GM23338 (cell line): ENCODE measurements around the gene SLC25A36. TPM values are rescaled to one million over a fixed set of nuclear protein-coding genes. Genes with fewer than 3 reads are reported as not detected.

Experiments used
- ATAC-seq: fragments of 200-7000 bp; cut with Tn5 transposase; 3 replicates; pipeline ENCODE4 v1.9.1; 2020
- DNase-seq: peaks from one replicate; pipeline ENCODE4 v3.0.0-alpha.2; 2015; ENCODE audit warnings: low spot score
- H2AFZ ChIP-seq: fragments of 200-600 bp; sonication (generic); 2 replicates; pipeline ENCODE4 v1.8.0; 2016; ENCODE audit warnings: antibody characterized with exemption, mild to moderate bottlenecking, moderate library complexity
- H3F3A ChIP-seq: fragments of 200-600 bp; sonication (generic); replicated peaks from 2 replicates; pipeline ENCODE4 v1.8.0; 2017; ENCODE audit warnings: antibody characterized with exemption, mixed run types, low read depth
- H3K27ac ChIP-seq: fragments of 200-600 bp; sonication (generic); 2 replicates; pipeline ENCODE4 v1.6.1; 2016; ENCODE audit warnings: low read depth
- H3K27me3 ChIP-seq: fragments of 200-600 bp; sonication (generic); 2 replicates; pipeline ENCODE4 v1.8.0; 2016; ENCODE audit warnings: mild to moderate bottlenecking, mixed run types, moderate library complexity; ENCODE audit not compliant: insufficient read depth
- H3K36me3 ChIP-seq: fragments of 200-600 bp; sonication (generic); 2 replicates; pipeline ENCODE4 v1.8.0; 2016; ENCODE audit warnings: mild to moderate bottlenecking; ENCODE audit not compliant: insufficient read depth
- H3K4me1 ChIP-seq: fragments of 200-600 bp; sonication (generic); 2 replicates; pipeline ENCODE4 v1.8.0; 2016; ENCODE audit warnings: mild to moderate bottlenecking, moderate library complexity; ENCODE audit not compliant: insufficient read depth
- H3K4me2 ChIP-seq: fragments of 200-600 bp; sonication (generic); 2 replicates; pipeline ENCODE4 v1.7.1; 2017; ENCODE audit warnings: mixed run types
- H3K4me3 ChIP-seq: fragments of 200-600 bp; sonication (generic); 2 replicates; pipeline ENCODE4 v1.6.1; 2016; ENCODE audit warnings: mixed run types
- H3K79me2 ChIP-seq: fragments of 200-600 bp; sonication (generic); replicated peaks from 2 replicates; pipeline ENCODE4 v1.8.0; 2017; ENCODE audit warnings: mild to moderate bottlenecking; ENCODE audit not compliant: insufficient read depth
- H3K9me2 ChIP-seq: fragments of 200-600 bp; sonication (generic); 2 replicates; pipeline ENCODE4 v1.8.0; 2017; ENCODE audit not compliant: insufficient read depth
- H4K20me1 ChIP-seq: fragments of 200-600 bp; sonication (generic); replicated peaks from 2 replicates; pipeline ENCODE4 v1.8.0; 2017; ENCODE audit warnings: mild to moderate bottlenecking; ENCODE audit not compliant: insufficient read depth
- H3K27ac Mint-ChIP-seq: 2 replicates; pipeline ENCODE4 v1.8.0; 2020; ENCODE audit warnings: inconsistent platforms, mild to moderate bottlenecking, moderate library complexity, mixed read lengths
- H3K27me3 Mint-ChIP-seq: 3 replicates; pipeline ENCODE4 v1.8.0; 2022; ENCODE audit warnings: low read depth, mild to moderate bottlenecking, moderate library complexity, mixed read lengths, inconsistent platforms; ENCODE audit not compliant: insufficient read depth, poor library complexity
- H3K36me3 Mint-ChIP-seq: 3 replicates; pipeline ENCODE4 v1.8.0; 2021; ENCODE audit warnings: low read depth, mild to moderate bottlenecking, inconsistent platforms, moderate library complexity, mixed read lengths
- H3K4me1 Mint-ChIP-seq: 3 replicates; pipeline ENCODE4 v1.8.0; 2020; ENCODE audit warnings: mild to moderate bottlenecking, inconsistent platforms, mixed read lengths
- H3K4me3 Mint-ChIP-seq: 3 replicates; pipeline ENCODE4 v1.8.0; 2021; ENCODE audit warnings: moderate library complexity, mild to moderate bottlenecking, inconsistent platforms, mixed read lengths
- H3K9me3 Mint-ChIP-seq: 3 replicates; pipeline ENCODE4 v1.8.0; 2020; ENCODE audit warnings: moderate library complexity, mild to moderate bottlenecking, inconsistent platforms, mixed read lengths
- CREB1 ChIP-seq: fragments of 250-450 bp; sonication (Bioruptor Pico); IDR thresholded peaks from 2 replicates; pipeline ENCODE4 v1.5.0; 2020; ENCODE audit warnings: low read depth, mild to moderate bottlenecking, moderate library complexity
- EZH2 ChIP-seq: fragments of 200-600 bp; sonication (generic); IDR thresholded peaks from one replicate; pipeline ENCODE4 v1.8.0; 2017; ENCODE audit warnings: antibody characterized with exemption, mild to moderate bottlenecking, low read depth; ENCODE audit not compliant: unreplicated experiment
- EZH2phosphoT487 ChIP-seq: fragments of 200-600 bp; sonication (generic); IDR thresholded peaks from one replicate; pipeline ENCODE4 v1.8.1; 2018; ENCODE audit warnings: antibody characterized with exemption; ENCODE audit not compliant: unreplicated experiment
- JUNB ChIP-seq: IDR thresholded peaks from one replicate; pipeline ENCODE4 v1.6.1; 2016; ENCODE audit warnings: antibody characterized with exemption; ENCODE audit not compliant: unreplicated experiment
- NANOG ChIP-seq: IDR thresholded peaks from 2 replicates; pipeline ENCODE4 v1.6.1; 2016; ENCODE audit warnings: antibody characterized with exemption, borderline replicate concordance
- REST ChIP-seq: IDR thresholded peaks from one replicate; pipeline ENCODE4 v1.6.1; 2018; ENCODE audit warnings: antibody characterized with exemption; ENCODE audit not compliant: unreplicated experiment
- STAT1 ChIP-seq: IDR thresholded peaks from one replicate; pipeline ENCODE4 v1.6.1; 2016; ENCODE audit warnings: antibody characterized with exemption; ENCODE audit not compliant: unreplicated experiment
- ZNF114 ChIP-seq: fragments of 250-450 bp; sonication (Bioruptor Pico); IDR thresholded peaks from 2 replicates; pipeline ENCODE4 v1.5.0; 2020; ENCODE audit warnings: mild to moderate bottlenecking, moderate library complexity
- ZNF331 ChIP-seq: fragments of 250-450 bp; sonication (Bioruptor Pico); IDR thresholded peaks from 2 replicates; pipeline ENCODE4 v1.5.0; 2020; ENCODE audit warnings: low read depth, mild to moderate bottlenecking, moderate library complexity
- polyA plus RNA-seq: library from polyadenylated mRNA; unstranded; fragments of >200 nt; fragmentation: Nextera tagmentation; extraction: Ambion mirVana; gene quantifications from 2 replicates; pipeline ENCODE4 v1.2.1, GENCODE V29; 2016
- total RNA-seq: library from RNA; depleted of rRNA; stranded (reverse); fragments of >200 nt; shearing (Covaris generic); gene quantifications from 2 replicates; pipeline ENCODE4 v1.2.3, GENCODE V29; 2014
- TF ChIP-seq, protein P1 (sequence below), 2 experiments: fragments of 200-600 bp in 1 of 2; sonication (generic) in 1 of 2; conservative IDR thresholded peaks; 2 replicates each; pipeline versions ENCODE4 v1.5.1 to v1.6.1; 2016 to 2017; ENCODE audit warnings: antibody characterized with exemption in 2 of 2, low read depth in 2 of 2, mild to moderate bottlenecking in 2 of 2, moderate library complexity in 1 of 2
- TF ChIP-seq, protein P2 (sequence below): IDR thresholded peaks from 2 replicates; pipeline ENCODE4 v1.6.1; 2016; ENCODE audit warnings: antibody characterized with exemption
- TF ChIP-seq, protein P3 (sequence below): fragments of 250-450 bp; sonication (Bioruptor Pico); IDR thresholded peaks from 2 replicates; pipeline ENCODE4 v1.5.0; 2020; ENCODE audit warnings: mild to moderate bottlenecking, moderate library complexity

The SLC25A36 gene
- total and polyA plus RNA-seq, 2 experiments from 2014 or later, result 113 to 123 TPM

DNA sequence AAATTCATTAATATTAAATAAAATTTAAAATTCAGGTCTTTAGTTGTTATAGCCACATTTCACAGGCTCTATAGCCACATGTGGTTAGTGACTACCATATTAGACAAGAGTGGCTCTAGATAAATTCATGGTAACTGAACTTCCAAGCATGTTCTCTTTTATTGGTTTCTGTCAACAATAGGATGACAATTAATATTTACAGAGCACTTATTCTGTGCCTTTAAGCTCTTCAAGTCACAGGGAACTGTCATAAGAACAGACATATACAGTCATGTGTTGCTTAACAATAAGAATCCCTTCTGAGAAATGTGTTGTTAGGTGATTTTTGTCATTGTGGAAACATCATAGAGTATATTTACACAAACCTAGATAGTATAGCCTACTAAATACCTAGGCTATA lies 38.8 kb upstream of the SLC25A36 start:
- Mint-ChIP-seq H3K27ac (no peak overlapping the region), H3K36me3 (no peaks in the 10 kb centered on the region), H3K4me3 (no peak overlapping the region), H3K4me1 (no peaks in the 10 kb centered on the region), H3K9me3 (no peaks in the 10 kb centered on the region), H3K27me3 (peaks cover 5% of the 10 kb centered on the region)
- no peaks in the 10 kb centered on the region for H3K4me1 ChIP-seq
- H3K4me3 ChIP-seq, result no peak overlapping the region
- DNase-seq, result no peak
- TF ChIP-seq JUNB (no peak), ZNF331 (CRISPR knock-in tag) (no peak), EZH2 (no peak), CREB1 (CRISPR knock-in tag) (no peak), ZNF114 (CRISPR knock-in tag) (no peak), REST (no peak), NANOG (no peak), EZH2phosphoT487 (no peak), STAT1 (no peak)
- TF ChIP-seq, protein P1, sequence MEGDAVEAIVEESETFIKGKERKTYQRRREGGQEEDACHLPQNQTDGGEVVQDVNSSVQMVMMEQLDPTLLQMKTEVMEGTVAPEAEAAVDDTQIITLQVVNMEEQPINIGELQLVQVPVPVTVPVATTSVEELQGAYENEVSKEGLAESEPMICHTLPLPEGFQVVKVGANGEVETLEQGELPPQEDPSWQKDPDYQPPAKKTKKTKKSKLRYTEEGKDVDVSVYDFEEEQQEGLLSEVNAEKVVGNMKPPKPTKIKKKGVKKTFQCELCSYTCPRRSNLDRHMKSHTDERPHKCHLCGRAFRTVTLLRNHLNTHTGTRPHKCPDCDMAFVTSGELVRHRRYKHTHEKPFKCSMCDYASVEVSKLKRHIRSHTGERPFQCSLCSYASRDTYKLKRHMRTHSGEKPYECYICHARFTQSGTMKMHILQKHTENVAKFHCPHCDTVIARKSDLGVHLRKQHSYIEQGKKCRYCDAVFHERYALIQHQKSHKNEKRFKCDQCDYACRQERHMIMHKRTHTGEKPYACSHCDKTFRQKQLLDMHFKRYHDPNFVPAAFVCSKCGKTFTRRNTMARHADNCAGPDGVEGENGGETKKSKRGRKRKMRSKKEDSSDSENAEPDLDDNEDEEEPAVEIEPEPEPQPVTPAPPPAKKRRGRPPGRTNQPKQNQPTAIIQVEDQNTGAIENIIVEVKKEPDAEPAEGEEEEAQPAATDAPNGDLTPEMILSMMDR (conservative IDR thresholded peaks at IDR 0.05; ENCODE audit: low read depth in 2 of 2), result no peak
- TF ChIP-seq, protein P2, sequence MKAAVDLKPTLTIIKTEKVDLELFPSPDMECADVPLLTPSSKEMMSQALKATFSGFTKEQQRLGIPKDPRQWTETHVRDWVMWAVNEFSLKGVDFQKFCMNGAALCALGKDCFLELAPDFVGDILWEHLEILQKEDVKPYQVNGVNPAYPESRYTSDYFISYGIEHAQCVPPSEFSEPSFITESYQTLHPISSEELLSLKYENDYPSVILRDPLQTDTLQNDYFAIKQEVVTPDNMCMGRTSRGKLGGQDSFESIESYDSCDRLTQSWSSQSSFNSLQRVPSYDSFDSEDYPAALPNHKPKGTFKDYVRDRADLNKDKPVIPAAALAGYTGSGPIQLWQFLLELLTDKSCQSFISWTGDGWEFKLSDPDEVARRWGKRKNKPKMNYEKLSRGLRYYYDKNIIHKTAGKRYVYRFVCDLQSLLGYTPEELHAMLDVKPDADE, result no peak
- TF ChIP-seq, protein P3, sequence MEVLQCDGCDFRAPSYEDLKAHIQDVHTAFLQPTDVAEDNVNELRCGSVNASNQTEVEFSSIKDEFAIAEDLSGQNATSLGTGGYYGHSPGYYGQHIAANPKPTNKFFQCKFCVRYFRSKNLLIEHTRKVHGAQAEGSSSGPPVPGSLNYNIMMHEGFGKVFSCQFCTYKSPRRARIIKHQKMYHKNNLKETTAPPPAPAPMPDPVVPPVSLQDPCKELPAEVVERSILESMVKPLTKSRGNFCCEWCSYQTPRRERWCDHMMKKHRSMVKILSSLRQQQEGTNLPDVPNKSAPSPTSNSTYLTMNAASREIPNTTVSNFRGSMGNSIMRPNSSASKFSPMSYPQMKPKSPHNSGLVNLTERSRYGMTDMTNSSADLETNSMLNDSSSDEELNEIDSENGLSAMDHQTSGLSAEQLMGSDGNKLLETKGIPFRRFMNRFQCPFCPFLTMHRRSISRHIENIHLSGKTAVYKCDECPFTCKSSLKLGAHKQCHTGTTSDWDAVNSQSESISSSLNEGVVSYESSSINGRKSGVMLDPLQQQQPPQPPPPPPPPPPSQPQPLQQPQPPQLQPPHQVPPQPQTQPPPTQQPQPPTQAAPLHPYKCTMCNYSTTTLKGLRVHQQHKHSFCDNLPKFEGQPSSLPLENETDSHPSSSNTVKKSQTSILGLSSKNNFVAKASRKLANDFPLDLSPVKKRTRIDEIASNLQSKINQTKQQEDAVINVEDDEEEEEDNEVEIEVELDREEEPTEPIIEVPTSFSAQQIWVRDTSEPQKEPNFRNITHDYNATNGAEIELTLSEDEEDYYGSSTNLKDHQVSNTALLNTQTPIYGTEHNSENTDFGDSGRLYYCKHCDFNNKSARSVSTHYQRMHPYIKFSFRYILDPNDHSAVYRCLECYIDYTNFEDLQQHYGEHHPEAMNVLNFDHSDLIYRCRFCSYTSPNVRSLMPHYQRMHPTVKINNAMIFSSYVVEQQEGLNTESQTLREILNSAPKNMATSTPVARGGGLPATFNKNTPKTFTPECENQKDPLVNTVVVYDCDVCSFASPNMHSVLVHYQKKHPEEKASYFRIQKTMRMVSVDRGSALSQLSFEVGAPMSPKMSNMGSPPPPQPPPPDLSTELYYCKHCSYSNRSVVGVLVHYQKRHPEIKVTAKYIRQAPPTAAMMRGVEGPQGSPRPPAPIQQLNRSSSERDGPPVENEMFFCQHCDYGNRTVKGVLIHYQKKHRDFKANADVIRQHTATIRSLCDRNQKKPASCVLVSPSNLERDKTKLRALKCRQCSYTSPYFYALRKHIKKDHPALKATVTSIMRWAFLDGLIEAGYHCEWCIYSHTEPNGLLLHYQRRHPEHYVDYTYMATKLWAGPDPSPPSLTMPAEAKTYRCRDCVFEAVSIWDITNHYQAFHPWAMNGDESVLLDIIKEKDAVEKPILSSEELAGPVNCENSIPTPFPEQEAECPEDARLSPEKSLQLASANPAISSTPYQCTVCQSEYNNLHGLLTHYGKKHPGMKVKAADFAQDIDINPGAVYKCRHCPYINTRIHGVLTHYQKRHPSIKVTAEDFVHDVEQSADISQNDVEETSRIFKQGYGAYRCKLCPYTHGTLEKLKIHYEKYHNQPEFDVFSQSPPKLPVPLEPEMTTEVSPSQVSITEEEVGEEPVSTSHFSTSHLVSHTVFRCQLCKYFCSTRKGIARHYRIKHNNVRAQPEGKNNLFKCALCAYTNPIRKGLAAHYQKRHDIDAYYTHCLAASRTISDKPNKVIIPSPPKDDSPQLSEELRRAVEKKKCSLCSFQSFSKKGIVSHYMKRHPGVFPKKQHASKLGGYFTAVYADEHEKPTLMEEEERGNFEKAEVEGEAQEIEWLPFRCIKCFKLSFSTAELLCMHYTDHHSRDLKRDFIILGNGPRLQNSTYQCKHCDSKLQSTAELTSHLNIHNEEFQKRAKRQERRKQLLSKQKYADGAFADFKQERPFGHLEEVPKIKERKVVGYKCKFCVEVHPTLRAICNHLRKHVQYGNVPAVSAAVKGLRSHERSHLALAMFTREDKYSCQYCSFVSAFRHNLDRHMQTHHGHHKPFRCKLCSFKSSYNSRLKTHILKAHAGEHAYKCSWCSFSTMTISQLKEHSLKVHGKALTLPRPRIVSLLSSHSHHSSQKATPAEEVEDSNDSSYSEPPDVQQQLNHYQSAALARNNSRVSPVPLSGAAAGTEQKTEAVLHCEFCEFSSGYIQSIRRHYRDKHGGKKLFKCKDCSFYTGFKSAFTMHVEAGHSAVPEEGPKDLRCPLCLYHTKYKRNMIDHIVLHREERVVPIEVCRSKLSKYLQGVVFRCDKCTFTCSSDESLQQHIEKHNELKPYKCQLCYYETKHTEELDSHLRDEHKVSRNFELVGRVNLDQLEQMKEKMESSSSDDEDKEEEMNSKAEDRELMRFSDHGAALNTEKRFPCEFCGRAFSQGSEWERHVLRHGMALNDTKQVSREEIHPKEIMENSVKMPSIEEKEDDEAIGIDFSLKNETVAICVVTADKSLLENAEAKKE (CRISPR knock-in tag), result no peak
- H3K36me3 ChIP-seq, result no peaks in the 10 kb centered on the region
- no peak overlapping the region for H3K4me2 ChIP-seq
- no peak for ATAC-seq
- no peaks in the 10 kb centered on the region for H3F3A ChIP-seq
- H3K27me3 ChIP-seq, result no peaks in the 10 kb centered on the region
- H3K9me2 ChIP-seq, result peaks cover 10% of the 10 kb centered on the region; the same call in 1 of the 2 replicates
- H3K27ac ChIP-seq, result no peak overlapping the region
- no peaks in the 10 kb centered on the region for H4K20me1 ChIP-seq
- H2AFZ ChIP-seq, result no peak overlapping the region
- H3K79me2 ChIP-seq, result no peaks in the 10 kb centered on the region
